ENCODE measurements around the gene RBP5. TPM values are rescaled to one million over a fixed set of nuclear protein-coding genes. Genes with fewer than 3 reads are reported as not detected.

The RBP5 gene
- total RNA-seq, 4 donors from 2014 or later = 2.8 to 4.5 TPM; not detected in 2

DNA sequence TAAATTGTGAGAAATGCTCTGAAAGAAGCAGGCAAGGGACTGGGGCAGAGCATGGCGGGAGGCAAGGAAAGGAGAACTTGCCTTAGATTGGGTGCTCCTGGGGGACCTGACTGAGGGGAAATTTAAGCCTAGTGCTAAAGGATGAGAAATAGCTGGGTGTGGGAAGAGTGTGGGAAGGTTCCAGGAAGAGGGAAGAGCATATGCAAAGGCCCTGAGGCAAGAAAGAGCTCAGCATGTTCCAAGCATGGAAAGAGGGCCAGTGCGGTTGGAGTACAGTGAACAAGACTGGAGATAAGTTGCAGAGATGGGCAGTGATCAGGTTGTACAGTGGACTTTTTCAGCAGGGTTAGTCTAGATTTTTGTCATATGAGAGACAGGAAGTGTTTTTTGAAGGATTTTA, 10.5 kb upstream of the RBP5 start:
- Histone ChIP-seq H3K27me3 (no peaks in the 10 kb centered on the region), H3K4me3 (replicated peaks in 1 of 3) (no peak overlapping the region), H3K27ac (no peak overlapping the region), H3K36me3 (peaks cover 4 to 11% of the 10 kb centered on the region in 2 donors), H3K9me3 (no peaks in the 10 kb centered on the region), H3K4me1 (no peaks in the 10 kb centered on the region)
- DNase-seq = no peak
- intact Hi-C loops (cut with DNase I) = no loop called here
- 96 to 97% methylated on average over 2 of the region's 2 CpGs for whole genome bisulfite sequencing, 2 donors
- TF ChIP-seq, protein P1, sequence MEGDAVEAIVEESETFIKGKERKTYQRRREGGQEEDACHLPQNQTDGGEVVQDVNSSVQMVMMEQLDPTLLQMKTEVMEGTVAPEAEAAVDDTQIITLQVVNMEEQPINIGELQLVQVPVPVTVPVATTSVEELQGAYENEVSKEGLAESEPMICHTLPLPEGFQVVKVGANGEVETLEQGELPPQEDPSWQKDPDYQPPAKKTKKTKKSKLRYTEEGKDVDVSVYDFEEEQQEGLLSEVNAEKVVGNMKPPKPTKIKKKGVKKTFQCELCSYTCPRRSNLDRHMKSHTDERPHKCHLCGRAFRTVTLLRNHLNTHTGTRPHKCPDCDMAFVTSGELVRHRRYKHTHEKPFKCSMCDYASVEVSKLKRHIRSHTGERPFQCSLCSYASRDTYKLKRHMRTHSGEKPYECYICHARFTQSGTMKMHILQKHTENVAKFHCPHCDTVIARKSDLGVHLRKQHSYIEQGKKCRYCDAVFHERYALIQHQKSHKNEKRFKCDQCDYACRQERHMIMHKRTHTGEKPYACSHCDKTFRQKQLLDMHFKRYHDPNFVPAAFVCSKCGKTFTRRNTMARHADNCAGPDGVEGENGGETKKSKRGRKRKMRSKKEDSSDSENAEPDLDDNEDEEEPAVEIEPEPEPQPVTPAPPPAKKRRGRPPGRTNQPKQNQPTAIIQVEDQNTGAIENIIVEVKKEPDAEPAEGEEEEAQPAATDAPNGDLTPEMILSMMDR (IDR thresholded peaks at IDR 0.05) = no peak

- Histone ChIP-seq H3K9me3 (no peaks in the 10 kb centered on the region), H3K4me1 (no peaks in the 10 kb centered on the region), H3K27ac (no peak overlapping the region), H3K27me3 (no peaks in the 10 kb centered on the region), H3K4me3 (replicated peaks in 1 of 3) (no peak overlapping the region), H3K36me3 (peaks cover 11 to 12% of the 10 kb centered on the region in 2 donors)
- intact Hi-C loops (cut with DNase I) = no loop called here
- 70 to 73% methylated on average over 4 of the region's 4 CpGs for WGBS, 2 donors
- DNase-seq = no peak
- TF ChIP-seq, protein P1 (IDR thresholded peaks at IDR 0.05) = no peak
- TF ChIP-seq POLR2A (IDR thresholded peaks at IDR 0.05) = no peak
These were observed 9.2 kb upstream of the RBP5 start for GRCh38 chr12:7137908-7138307.

GRCh38 chr12:7136676-7137075, 8.0 kb upstream of the RBP5 start:
- H3K27me3 ChIP-seq = no peaks in the 10 kb centered on the region
- intact Hi-C loops (cut with DNase I) = no loop called here
- DNase-seq = no peak
- WGBS, 2 donors = 98 to 99% methylated on average over 3 of the region's 3 CpGs
- H3K4me3 ChIP-seq (replicated peaks in 1 of 3) = no peak overlapping the region
- peaks cover 11 to 12% of the 10 kb centered on the region in 2 donors for H3K36me3 ChIP-seq
- no peaks in the 10 kb centered on the region for H3K4me1 ChIP-seq
- H3K27ac ChIP-seq = no peak overlapping the region
- no peaks in the 10 kb centered on the region for H3K9me3 ChIP-seq
- no peak for TF ChIP-seq POLR2A (IDR thresholded peaks at IDR 0.05)
- TF ChIP-seq, protein P1 (IDR thresholded peaks at IDR 0.05) = no peak

GRCh38 chr12:7136071-7136470, 7.4 kb upstream of the RBP5 start:
- H3K36me3 ChIP-seq = peaks cover 11 to 12% of the 10 kb centered on the region in 2 donors
- whole genome bisulfite sequencing, 2 donors = 93 to 98% methylated on average over 7 of the region's 7 CpGs
- no peaks in the 10 kb centered on the region for H3K9me3 ChIP-seq

GRCh38 chr12:7134396-7135166, 5.9 kb upstream of the RBP5 start:
- Histone ChIP-seq H3K36me3 (peaks cover 11 to 12% of the 10 kb centered on the region in 2 donors), H3K4me1 (peaks cover 5 to 9% of the 10 kb centered on the region in 2 donors), H3K4me3 (replicated peaks in 1 of 3) (no peak overlapping the region), H3K9me3 (no peaks in the 10 kb centered on the region), H3K27me3 (no peaks in the 10 kb centered on the region), H3K27ac (no peak overlapping the region)
- no peak for DNase-seq
- no peak for TF ChIP-seq POLR2A (IDR thresholded peaks at IDR 0.05)
- TF ChIP-seq, protein P1 (IDR thresholded peaks at IDR 0.05) = no peak
- intact Hi-C loops (cut with DNase I) = no loop called here
- 85 to 88% methylated on average over 11 to 12 of the region's 12 CpGs for WGBS, 2 donors

More at GRCh38 chr12:7136071-7136470, 7.4 kb upstream of the RBP5 start:
- H3K27ac ChIP-seq = no peak overlapping the region
- intact Hi-C loops (cut with DNase I) = no loop called here
- no peak overlapping the region for H3K4me3 ChIP-seq (replicated peaks in 1 of 3)
- H3K4me1 ChIP-seq = peaks cover 2 to 4% of the 10 kb centered on the region in 2 donors
- DNase-seq = no peak
- no peaks in the 10 kb centered on the region for H3K27me3 ChIP-seq
- TF ChIP-seq, protein P1 (IDR thresholded peaks at IDR 0.05) = no peak
- TF ChIP-seq POLR2A (IDR thresholded peaks at IDR 0.05) = no peak

Measured in thyroid gland (tissue), 4 donors.